ENCODE results near the gene COG4. TPM values are rescaled to one million over a fixed set of nuclear protein-coding genes. Genes with fewer than 3 reads are reported as not detected.

Gene COG4
- total RNA-seq, 2 experiments from 2014 or later = 62.1 to 71.3 TPM

DNA sequence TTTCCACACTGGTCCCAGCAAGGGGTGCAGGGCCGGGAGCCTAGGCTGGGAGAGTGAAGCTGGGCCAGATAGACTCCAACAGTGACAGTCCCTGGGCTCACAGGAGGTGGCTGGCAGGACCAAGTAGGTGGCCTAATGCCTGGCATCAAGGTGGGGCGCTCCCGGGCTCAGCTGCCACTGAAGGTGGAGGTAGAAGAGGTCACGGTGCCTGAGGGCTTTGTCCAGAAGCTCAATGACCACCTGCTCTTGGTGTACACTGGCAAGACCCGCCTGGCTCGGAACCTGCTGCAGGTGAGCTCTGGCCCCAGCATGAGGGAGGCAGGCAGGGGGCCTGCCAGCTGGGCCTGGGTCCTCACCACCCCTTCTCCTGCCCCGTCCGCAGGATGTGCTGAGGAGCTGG, 45.2 kb downstream of the COG4 start:
- Mint-ChIP-seq H3K27me3 (ENCODE audit: low read depth) (no peaks in the 10 kb centered on the region), H3K36me3 (ENCODE audit: low read depth) (peaks cover 12% of the 10 kb centered on the region), H3K4me3 (no peak overlapping the region), H3K27ac (peak overlapping the region; percentile 25), H3K9me3 (ENCODE audit: insufficient read depth) (no peaks in the 10 kb centered on the region), H3K4me1 (ENCODE audit: low read depth) (peaks cover 27% of the 10 kb centered on the region)
- ATAC-seq (no peak), DNase-seq (no peak)
- CTCF ChIA-PET = interaction anchor here (0.7 to 1.8 kb wide), 4 partner anchors 31 to 175 kb away, joined by 3 to 4 read pairs (median 4); no protein-coding TSS in a partner anchor
- POLR2A ChIA-PET = interaction anchor here (1.1 to 3.7 kb wide), 3 partner anchors 11 to 124 kb away, joined by 3 to 14 read pairs (median 3); no protein-coding TSS in a partner anchor

DNA sequence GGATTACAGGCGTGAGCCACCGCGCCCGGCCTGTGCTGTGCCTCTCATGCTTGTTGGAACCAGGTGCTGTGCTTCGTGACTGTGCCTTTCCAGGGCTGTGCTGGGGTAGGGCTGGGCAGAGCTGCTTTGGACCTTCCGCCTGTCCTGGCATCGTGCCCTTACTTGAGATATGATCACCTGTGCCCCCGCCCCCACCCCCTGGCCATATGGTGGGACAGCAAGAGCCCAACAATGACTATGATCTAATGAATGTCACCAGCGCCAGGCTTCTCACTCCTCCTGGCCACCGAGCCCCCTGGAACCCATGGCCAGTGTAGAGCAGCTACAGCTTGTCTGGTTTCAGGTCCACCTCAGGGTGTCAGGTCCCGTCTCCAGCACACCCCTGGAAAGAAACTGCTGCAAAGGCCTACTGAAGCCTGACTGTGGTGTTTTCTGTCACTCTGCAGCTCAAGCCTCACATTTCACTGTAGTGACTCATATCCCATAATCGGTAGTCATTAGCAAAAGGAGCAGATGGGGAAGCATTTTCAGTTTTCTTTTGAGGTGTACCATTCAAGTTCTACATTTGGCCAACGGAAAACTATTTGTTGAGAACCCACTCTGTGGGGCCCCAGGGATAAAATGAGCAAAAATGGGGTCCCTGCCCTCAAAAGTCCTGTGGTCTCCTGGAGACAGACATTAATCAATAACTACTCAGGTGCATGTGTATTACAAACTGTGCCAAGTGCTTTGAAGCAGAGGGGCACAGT, 46.9 kb downstream of the COG4 start:
- Mint-ChIP-seq H3K27me3 (ENCODE audit: low read depth) (no peaks in the 10 kb centered on the region), H3K9me3 (ENCODE audit: insufficient read depth) (no peaks in the 10 kb centered on the region), H3K27ac (peak overlapping the region; percentile 79), H3K36me3 (ENCODE audit: low read depth) (peaks cover 12% of the 10 kb centered on the region), H3K4me3 (no peak overlapping the region), H3K4me1 (ENCODE audit: low read depth) (peaks cover 27% of the 10 kb centered on the region)
- POLR2A ChIA-PET = interaction anchor here (1.2 to 1.9 kb wide), 2 partner anchors 47 to 97 kb away, joined by 3 to 6 read pairs; partner anchors contain the start of gene COG4
- peak; percentile 51 for DNase-seq
- peak; percentile 64 for ATAC-seq
- CTCF ChIA-PET = interaction anchor here (0.7 to 1.2 kb wide), 4 partner anchors 8 to 106 kb away, joined by 3 to 5 read pairs (median 3); no protein-coding TSS in a partner anchor

DNA sequence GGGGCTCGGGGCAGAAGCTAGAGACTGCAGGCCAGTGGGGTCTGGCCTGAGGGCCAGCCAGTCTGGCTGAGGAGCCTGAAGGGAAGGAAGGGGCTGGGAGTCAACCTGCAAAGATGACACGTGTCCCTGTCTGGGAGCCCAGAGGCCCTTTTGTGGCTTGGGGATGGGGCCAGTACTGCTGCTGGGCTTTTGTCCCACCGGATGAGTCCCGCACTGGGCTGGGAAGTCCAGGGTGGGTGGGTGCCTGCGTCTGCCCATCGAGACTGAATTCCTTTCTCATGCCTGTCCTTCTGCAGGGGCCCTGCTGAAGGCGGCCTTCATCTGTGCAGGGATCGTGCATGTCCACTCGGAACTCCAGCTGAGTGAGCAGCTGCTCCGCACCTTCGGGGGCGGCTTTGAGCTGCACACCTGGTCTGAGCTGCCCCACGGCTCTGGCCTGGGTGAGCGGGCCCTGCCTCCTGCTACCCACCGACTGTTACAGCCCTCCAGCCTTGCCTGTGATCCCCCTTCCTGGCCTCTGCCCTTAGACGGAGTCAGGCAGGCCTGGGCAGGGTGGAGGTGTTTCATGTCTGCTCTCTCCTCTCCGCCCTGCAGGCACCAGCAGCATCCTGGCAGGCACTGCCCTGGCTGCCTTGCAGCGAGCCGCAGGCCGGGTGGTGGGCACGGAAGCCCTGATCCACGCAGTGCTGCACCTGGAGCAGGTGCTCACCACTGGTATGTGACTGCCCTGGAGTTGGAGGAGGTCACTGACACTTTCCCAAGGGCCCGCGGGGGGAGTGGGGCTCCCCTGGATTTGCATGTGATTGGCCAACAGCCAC, 48.1 kb downstream of the COG4 start:
- no peak for ATAC-seq
- H3K36me3 Mint-ChIP-seq (ENCODE audit: low read depth) = peaks cover 5% of the 10 kb centered on the region
- H3K9me3 Mint-ChIP-seq (ENCODE audit: insufficient read depth) = no peaks in the 10 kb centered on the region
- ChIA-PET CTCF (interaction anchor here (0.7 to 2.2 kb wide), 3 partner anchors 81 to 105 kb away, joined by 3 to 7 read pairs (median 4); no protein-coding TSS in a partner anchor), POLR2A (interaction anchor here (0.9 kb wide), 1 partner anchor 100 kb away, joined by 3 read pairs; no protein-coding TSS in a partner anchor)
- no peak for DNase-seq
- H3K27me3 Mint-ChIP-seq (ENCODE audit: low read depth) = no peaks in the 10 kb centered on the region
- peak overlapping the region; percentile 34 for H3K27ac Mint-ChIP-seq
- peaks cover 27% of the 10 kb centered on the region for H3K4me1 Mint-ChIP-seq (ENCODE audit: low read depth)
- no peak overlapping the region for H3K4me3 Mint-ChIP-seq

DNA sequence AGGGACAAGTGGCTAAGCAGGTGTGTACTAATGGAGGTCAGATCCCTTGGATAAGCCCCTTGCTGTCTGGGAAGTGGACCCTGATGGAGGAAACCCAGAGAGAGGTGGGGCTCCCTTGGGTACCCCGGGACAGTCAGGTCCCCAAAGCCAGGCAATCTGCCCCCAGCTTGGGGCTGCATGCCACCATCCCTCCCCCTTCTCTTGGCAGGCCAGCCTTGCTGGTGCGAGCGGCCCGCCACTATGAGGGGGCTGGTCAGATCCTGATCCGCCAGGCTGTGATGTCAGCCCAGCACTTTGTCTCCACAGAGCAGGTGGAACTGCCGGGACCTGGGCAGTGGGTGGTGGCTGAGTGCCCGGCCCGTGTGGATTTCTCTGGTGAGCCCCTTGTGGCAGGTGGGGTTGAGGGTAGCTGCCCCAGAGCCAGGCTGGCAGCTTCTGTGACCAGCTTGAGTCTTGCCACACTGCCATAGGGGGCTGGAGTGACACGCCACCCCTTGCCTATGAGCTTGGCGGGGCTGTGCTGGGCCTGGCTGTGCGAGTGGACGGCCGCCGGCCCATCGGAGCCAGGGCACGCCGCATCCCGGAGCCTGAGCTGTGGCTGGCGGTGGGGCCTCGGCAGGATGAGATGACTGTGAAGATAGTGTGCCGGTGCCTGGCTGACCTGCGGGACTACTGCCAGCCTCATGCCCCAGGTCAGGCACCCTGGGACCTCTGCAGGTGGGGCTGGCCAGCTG, 48.9 kb downstream of the COG4 start:
- POLR2A ChIA-PET = interaction anchor here (0.9 kb wide), 1 partner anchor 99 kb away, joined by 3 read pairs; no protein-coding TSS in a partner anchor
- CTCF ChIA-PET = interaction anchor here (0.7 to 2.2 kb wide), 5 partner anchors 80 to 129 kb away, joined by 3 to 7 read pairs (median 3); no protein-coding TSS in a partner anchor
- H3K4me1 Mint-ChIP-seq (ENCODE audit: low read depth) = peaks cover 27% of the 10 kb centered on the region
- H3K27ac Mint-ChIP-seq = no peak overlapping the region
- H3K27me3 Mint-ChIP-seq (ENCODE audit: low read depth) = no peaks in the 10 kb centered on the region
- H3K36me3 Mint-ChIP-seq (ENCODE audit: low read depth) = peaks cover 5% of the 10 kb centered on the region
- H3K9me3 Mint-ChIP-seq (ENCODE audit: insufficient read depth) = no peaks in the 10 kb centered on the region
- H3K4me3 Mint-ChIP-seq = no peak overlapping the region
- no peak for DNase-seq
- ATAC-seq = no peak

DNA sequence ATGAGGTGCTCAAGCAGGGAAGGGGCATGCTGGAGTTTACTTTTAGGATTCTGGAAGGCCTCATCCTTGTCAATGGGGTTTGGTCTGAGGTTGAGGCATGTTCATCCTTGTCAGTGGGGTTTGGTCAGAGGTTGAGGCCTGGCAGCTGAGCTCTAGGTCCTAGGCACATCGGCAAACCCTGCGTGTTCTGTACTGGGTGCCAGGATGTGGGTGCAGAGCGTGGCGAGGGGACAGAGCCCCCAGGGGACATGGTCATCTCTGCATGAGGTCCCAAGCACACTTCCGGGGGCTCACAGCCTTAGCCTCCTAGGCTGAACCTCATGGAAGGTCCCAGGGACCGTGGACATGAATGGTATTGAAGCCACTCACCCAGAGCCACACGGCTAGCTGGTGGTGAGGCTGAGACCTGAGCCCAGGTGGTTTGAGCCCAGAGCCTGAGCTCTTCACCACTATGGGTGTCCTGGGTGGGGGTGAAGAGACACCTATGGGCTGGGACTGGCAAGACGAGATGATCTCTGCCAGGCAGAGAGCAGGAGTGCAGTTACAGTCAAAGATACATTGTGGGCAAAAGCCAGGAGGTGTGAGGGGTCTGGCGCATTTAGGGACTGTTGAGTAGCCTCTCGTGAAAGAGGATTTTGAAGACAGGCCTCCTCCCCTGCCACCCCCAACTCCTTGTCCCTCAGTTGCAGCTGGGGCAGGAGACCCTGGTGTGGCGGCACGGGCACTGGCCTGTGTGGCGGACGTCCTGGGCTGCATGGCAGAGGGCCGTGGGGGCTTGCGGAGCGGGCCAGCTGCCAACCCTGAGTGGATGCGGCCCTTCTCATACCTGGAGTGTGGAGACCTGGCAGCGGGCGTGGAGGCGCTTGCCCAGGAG, 49.7 kb downstream of the COG4 start:
- DNase-seq = peak; percentile 28
- peaks cover 5% of the 10 kb centered on the region for H3K36me3 Mint-ChIP-seq (ENCODE audit: low read depth)
- H3K4me1 Mint-ChIP-seq (ENCODE audit: low read depth) = peaks cover 24% of the 10 kb centered on the region
- ChIA-PET POLR2A (no interaction called here), CTCF (interaction anchor here (1.1 to 2.2 kb wide), 3 partner anchors 79 to 128 kb away, joined by 3 to 7 read pairs (median 3); no protein-coding TSS in a partner anchor)
- H3K27ac Mint-ChIP-seq = peak overlapping the region; percentile 8
- no peaks in the 10 kb centered on the region for H3K9me3 Mint-ChIP-seq (ENCODE audit: insufficient read depth)
- no peaks in the 10 kb centered on the region for H3K27me3 Mint-ChIP-seq (ENCODE audit: low read depth)
- ATAC-seq = no peak
- no peak overlapping the region for H3K4me3 Mint-ChIP-seq

DNA sequence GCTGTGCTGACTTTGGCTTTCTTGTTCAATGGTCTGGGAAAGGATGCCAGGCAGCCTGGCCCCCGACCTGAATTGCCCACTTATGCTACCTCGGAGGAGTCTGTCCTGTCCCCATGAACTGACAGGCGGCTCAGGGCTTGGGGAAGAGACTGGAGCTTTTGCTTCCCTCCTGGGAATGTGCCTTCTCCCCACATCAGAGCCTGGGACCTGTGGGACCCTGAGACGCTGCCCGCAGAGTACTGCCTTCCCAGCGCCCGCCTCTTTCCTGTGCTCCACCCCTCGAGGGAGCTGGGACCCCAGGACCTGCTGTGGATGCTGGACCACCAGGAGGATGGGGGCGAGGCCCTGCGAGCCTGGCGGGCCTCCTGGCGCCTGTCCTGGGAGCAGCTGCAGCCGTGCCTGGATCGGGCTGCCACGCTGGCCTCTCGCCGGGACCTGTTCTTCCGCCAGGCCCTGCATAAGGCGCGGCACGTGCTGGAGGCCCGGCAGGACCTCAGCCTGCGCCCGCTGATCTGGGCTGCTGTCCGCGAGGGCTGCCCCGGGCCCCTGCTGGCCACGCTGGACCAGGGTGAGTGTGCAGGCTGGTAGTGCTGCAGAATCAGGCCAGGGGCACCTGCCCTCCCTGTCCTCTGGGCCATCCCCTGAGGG, 50.4 kb downstream of the COG4 start:
- H3K27ac Mint-ChIP-seq = no peak overlapping the region
- ATAC-seq (no peak), DNase-seq (no peak)
- H3K36me3 Mint-ChIP-seq (ENCODE audit: low read depth) = peaks cover 5% of the 10 kb centered on the region
- ChIA-PET CTCF (interaction anchor here (1.1 to 2.2 kb wide), 3 partner anchors 78 to 127 kb away, joined by 3 to 7 read pairs (median 3); no protein-coding TSS in a partner anchor), POLR2A (no interaction called here)
- H3K27me3 Mint-ChIP-seq (ENCODE audit: low read depth) = no peaks in the 10 kb centered on the region
- no peak overlapping the region for H3K4me3 Mint-ChIP-seq
- peaks cover 17% of the 10 kb centered on the region for H3K4me1 Mint-ChIP-seq (ENCODE audit: low read depth)
- H3K9me3 Mint-ChIP-seq (ENCODE audit: insufficient read depth) = no peaks in the 10 kb centered on the region

DNA sequence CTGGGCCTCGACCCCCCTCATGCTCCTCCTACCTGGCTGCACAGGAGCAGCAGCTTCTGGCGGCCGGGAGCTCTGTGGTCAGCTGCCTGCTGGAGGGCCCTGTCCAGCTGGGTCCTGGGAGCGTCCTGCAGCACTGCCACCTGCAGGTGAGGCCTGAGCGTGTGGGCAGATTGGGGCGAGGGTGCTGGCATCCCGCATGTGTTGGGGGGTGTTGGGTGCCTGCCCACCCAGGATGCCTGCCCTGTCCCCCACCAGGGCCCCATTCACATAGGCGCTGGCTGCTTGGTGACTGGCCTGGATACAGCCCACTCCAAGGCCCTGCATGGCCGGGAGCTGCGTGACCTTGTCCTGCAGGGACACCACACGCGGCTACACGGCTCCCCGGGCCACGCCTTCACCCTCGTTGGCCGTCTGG, 52.4 kb downstream of the COG4 start:
- Mint-ChIP-seq H3K27me3 (ENCODE audit: low read depth) (no peaks in the 10 kb centered on the region), H3K4me1 (ENCODE audit: low read depth) (peaks cover 4% of the 10 kb centered on the region), H3K27ac (no peak overlapping the region), H3K9me3 (ENCODE audit: insufficient read depth) (no peaks in the 10 kb centered on the region), H3K4me3 (no peak overlapping the region), H3K36me3 (ENCODE audit: low read depth) (no peaks in the 10 kb centered on the region)
- POLR2A ChIA-PET = interaction anchor here (0.6 kb wide), 1 partner anchor 54 kb away, joined by 5 read pairs; no protein-coding TSS in a partner anchor
- ATAC-seq (no peak), DNase-seq (no peak)
- CTCF ChIA-PET = interaction anchor here (0.9 kb wide), 1 partner anchor 91 kb away, joined by 3 read pairs; no protein-coding TSS in a partner anchor

DNA sequence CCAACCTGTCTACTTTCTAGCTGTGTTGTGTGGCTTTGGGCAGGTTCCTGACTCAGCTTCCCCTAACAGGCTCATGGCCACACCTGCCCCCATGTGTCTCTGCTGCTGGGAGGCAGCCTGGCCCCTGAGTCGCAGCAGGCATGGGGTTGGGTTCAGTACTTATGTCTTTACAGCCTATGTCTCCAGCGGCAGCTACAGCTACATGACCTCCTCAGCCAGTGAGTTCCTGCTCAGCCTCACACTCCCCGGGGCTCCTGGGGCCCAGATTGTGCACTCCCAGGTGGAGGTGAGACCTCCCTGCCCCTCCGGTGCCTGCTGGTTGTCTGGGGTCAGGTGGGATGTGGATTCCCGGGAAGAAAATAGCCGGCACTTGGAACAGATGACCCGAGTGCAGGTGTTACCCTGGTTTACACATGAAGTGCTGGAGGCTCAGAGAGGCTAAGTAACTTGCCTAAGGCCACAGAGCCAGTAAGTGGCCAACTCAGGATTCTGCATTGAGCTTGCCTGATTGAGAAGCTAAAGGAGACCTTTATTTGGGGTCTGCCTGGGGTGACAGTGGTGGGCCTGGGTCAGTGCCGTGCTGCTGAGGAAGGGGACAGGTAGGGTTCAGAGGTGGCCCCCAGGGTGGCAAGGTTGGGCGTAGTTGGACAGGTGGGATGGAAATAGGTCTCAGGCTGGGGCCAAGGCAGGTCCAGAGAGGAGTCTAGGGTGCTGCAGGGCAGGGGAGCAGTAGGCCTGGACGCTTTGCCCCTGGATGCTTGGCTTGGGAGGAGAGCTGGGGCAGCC, 53.0 kb downstream of the COG4 start:
- ChIA-PET CTCF (interaction anchor here (0.9 kb wide), 1 partner anchor 90 kb away, joined by 3 read pairs; no protein-coding TSS in a partner anchor), POLR2A (interaction anchor here (0.6 kb wide), 1 partner anchor 54 kb away, joined by 5 read pairs; no protein-coding TSS in a partner anchor)
- Mint-ChIP-seq H3K4me3 (no peak overlapping the region), H3K36me3 (ENCODE audit: low read depth) (no peaks in the 10 kb centered on the region), H3K9me3 (ENCODE audit: insufficient read depth) (no peaks in the 10 kb centered on the region), H3K27ac (no peak overlapping the region), H3K4me1 (ENCODE audit: low read depth) (no peaks in the 10 kb centered on the region), H3K27me3 (ENCODE audit: low read depth) (no peaks in the 10 kb centered on the region)
- ATAC-seq (no peak), DNase-seq (no peak)

DNA sequence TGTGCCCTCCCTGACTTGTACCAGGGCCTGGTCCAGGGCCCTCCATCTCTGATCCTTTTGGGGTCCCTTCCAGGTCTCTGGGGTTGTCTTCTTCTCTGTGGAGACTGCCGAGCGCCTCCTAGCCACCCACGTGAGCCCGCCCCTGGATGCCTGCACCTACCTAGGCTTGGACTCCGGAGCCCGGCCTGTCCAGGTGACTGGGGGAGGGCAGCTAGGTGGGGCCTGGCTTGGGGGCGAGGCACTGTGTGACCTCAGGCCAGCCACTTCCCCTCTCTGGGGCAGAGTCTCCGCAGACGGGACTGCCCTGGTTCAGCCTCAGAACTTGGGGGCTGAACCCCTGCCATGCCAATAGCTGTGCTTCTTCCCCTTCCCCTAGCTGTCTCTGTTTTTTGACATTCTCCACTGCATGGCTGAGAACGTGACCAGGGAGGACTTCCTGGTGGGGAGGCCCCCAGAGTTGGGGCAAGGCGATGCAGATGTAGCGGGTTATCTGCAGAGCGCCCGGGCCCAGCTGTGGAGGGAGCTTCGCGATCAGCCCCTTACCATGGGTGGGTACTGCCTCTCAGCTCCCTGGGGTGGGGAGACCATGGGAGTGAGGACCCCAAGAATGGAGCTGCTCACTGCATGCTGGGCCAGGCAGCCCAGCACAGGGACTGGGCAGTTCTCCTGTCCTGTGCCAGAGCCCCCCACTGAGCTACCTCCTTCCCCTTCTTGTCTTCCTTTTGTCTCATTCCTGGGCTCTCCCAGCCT, 54.4 kb downstream of the COG4 start:
- ATAC-seq (no peak), DNase-seq (no peak)
- no peaks in the 10 kb centered on the region for H3K9me3 Mint-ChIP-seq (ENCODE audit: insufficient read depth)
- H3K4me3 Mint-ChIP-seq = no peak overlapping the region
- H3K27me3 Mint-ChIP-seq (ENCODE audit: low read depth) = no peaks in the 10 kb centered on the region
- peaks cover 2% of the 10 kb centered on the region for H3K36me3 Mint-ChIP-seq (ENCODE audit: low read depth)
- POLR2A ChIA-PET = interaction anchor here (0.6 to 1.2 kb wide), 2 partner anchors 27 to 133 kb away, joined by 3 read pairs; no protein-coding TSS in a partner anchor
- no peaks in the 10 kb centered on the region for H3K4me1 Mint-ChIP-seq (ENCODE audit: low read depth)
- H3K27ac Mint-ChIP-seq = peak overlapping the region; percentile 39
- CTCF ChIA-PET = no interaction called here
